NCI-H1930 (cell line): ENCODE data around the gene FGF3.
"Not testable (repeated sequence)": the region's sequence is repeated elsewhere in the genome, so short reads cannot be mapped to it uniquely, and the experiment has no call there.

ENCODE experiments used
- DNase-seq, 2 experiments: peaks; one replicate each; lab custom pipeline; 2025; lab: John Stamatoyannopoulos, UW

FGF3 gene

DNA sequence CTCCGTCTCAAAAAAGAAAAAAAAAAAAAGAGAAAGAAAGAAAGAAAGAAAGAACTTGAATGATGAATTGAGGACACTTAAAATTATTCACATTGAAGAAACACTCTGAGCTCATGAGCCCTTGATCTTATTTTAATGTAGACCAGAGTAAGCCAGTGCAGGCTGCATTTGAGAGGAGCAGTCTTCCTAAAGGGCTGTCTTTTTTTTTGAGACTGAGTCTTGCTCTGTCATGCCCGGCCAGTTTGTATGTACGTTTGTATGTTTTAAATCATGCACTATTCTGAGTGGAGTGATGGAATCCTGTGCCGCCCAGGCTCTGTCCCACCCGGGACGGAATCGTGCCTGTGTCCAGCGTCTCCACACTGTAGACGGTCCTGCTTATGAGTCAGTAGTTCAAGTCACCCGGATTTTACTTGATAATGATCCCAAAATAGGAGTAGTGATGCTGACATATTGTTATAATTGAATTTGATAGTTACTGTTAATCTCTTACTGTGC lies 53.7 kb downstream of the FGF3 start:
- no peak for DNase-seq

DNA sequence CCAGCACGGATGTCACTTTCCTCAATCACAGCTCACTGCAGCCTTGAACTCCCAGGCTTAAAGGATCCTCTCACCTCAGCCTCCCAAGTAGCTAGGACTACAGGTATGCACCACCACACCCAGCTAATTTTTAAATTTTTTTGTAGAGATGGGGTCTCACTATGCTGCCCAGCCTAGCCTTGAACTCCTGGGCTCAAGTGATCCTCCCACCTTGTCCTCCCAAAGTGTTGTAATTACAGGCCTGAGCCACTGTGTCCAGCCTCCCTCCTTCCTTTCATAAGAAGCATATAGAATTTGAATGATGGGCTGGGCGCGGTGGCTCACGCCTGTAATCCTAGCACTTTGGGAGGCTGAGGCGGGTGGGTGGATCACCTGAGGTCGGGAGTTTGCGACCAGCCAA lies 54.3 kb downstream of the FGF3 start:
- DNase-seq: not testable (repeated sequence)

DNA sequence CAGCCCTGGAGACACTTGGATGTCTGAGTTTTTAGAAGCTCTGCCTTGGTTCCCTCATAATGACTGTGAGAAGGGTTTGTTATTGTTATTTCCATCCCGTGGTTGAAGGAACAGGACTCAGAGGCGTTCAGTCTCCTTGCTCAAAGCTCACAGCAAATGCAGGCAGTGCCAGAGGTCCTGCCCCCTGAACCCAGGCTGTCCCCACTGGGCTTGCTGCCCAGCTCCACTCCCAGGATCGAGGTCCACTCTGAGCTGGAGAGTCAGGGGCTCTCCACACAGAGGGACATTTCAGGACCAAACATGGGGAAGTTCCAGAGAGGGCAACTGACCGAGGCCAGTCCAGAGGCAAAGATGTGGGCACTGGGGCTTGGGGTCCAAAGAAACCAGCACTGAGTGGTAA lies 58.9 kb downstream of the FGF3 start:
- no peak for DNase-seq
